Measurements from ENCODE around the gene MOCS2.

DNA sequence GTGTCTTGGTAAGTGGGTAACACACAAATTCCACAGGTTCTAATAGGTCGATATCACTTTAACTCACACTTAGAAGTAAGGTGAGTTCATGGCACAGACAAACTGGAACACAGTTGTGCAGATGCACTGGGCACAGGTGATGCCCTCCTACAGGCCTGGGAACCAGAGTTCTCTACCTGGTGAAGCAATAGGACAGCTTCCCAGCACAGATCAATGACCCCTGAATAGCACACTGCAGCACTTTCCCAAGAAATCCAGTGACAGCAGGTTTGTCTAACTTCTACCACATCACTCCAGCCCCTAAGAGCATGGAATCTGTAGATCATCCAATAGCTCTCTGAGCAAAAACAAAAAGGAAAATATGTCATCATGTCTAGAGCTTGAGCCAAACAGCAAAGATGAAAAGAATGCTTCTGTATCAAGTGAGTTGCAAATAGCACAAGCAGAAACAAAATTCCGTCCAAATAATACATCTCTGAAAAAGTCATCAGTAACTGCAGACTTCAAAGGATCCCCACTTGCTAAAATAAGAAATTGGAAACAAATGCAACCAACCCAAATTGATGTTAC lies 33.5 kb downstream of the MOCS2 start:
- no peak for TF ChIP-seq EZH2 (IDR thresholded peaks at IDR 0.05; ENCODE audit: low read depth)
- TF ChIP-seq, protein P1, sequence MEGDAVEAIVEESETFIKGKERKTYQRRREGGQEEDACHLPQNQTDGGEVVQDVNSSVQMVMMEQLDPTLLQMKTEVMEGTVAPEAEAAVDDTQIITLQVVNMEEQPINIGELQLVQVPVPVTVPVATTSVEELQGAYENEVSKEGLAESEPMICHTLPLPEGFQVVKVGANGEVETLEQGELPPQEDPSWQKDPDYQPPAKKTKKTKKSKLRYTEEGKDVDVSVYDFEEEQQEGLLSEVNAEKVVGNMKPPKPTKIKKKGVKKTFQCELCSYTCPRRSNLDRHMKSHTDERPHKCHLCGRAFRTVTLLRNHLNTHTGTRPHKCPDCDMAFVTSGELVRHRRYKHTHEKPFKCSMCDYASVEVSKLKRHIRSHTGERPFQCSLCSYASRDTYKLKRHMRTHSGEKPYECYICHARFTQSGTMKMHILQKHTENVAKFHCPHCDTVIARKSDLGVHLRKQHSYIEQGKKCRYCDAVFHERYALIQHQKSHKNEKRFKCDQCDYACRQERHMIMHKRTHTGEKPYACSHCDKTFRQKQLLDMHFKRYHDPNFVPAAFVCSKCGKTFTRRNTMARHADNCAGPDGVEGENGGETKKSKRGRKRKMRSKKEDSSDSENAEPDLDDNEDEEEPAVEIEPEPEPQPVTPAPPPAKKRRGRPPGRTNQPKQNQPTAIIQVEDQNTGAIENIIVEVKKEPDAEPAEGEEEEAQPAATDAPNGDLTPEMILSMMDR (conservative IDR thresholded peaks at IDR 0.05), result no peak
